Stimulated activated CD4-positive, alpha-beta T cell treated with anti-CD3 and anti-CD28 coated beads, TNF-alpha, amount 100 ng/mL, for 24 hours (primary cell): Measurements from ENCODE around the gene PTPRE.

Experiments used
- DNase-seq, 3 experiments: peaks; one replicate each; pipeline ENCODE4 v3.0.0-alpha.2; 2020; ENCODE audit warnings: low read depth in 3 of 3

Gene PTPRE

DNA sequence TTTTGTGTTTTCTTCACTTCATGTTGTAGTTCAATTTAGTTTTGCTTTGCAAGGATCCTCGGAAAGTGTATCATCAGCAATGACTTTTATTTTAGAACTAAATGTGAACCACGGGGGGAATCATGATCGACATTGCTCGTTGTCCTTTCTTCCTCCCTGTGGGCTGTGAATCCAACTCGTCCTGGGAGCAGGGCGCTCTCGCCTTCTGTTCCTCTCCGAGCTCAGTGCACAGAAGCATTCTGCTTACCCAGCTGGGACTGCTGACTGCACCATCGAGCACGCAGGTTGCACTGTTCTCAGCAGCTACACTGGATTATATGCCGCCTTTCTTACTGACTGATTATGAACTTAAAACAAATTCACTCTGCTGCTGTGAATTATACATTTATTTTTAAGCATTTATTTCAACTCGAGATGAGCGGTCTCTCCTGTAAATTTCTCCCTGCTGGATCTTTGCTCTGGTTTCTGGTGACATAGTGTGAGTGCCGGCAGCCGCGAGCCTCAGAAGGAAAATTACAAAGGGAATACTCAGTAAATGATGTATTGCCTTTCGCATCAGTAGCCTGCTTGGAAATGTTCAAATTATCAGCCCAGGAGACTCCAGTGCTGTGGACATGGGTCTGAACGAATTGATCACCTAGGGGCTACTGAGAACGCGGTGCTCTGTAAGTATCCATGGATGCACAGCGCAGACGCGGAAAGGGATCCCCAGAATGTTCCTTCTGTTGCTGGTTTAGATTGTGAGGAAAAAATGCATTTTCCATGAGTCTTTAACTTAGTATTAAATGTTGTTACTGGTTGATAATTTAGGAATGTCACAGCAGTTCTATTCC is 92.6 kb downstream of the PTPRE start:
- DNase-seq, result no peak

DNA sequence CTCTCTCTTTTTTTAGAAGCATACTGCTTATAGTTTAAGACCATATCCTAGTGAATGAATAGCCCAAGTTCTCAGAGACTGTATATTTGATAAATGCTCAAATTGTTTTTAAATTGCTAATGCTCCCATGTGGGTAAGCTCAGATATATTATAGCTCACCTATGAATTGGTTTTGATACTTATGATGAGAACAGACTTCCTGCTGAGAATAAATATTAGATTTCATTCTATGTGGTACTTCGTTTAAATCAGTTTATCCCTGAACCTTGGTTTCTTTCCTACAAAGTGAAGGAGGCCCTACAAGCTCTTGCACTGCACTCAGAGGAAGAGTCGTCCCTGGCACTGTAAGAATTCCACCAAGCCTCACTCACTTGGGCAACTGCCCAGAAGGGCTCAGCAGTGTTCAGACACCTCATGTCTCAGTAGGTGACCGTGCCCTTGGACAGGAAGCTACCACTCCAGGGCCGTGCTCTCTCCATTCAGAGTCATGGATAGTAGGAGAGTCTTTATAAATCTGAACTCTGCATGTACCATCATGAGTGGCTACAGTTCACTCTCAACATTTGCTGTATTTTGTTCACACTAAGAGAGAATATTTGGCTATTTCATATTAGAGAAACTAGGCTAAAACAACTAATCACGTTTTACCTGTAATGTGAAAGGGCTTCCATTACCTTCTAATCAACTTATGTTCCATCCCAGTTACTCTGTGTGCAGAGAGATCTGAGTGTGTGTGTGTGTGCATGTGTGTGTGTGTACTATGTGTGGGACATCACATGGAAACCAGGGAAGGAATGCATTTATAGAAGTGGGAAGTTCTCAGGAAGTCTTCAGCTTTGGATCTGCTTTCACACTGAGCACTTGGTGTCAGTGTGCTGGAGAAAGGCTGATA is 93.8 kb downstream of the PTPRE start:
- DNase-seq, result no peak

GRCh38 chr10:128001363-128001745 is 94.5 kb downstream of the PTPRE start:
- DNase-seq, result no peak

DNA sequence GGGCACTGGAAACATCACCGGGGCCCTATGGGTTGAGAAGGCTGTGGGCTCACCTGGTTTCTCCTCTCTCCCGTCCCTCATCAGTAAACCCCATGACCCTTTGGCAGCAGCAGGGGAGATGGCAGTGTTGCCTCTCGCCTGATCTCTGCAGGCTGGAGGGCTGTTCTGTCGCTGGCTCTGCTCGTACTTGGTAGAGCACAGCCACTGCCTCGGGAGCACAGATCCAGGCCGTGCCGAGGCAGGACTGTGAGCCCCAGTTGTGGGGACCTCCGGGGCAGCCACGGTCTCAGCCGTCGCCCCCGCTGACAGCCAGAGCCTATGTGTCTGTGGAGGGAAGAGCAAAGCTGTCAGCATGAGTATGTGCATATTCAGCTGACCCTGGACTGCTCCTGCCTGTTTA is 94.9 kb downstream of the PTPRE start:
- no peak for DNase-seq

DNA sequence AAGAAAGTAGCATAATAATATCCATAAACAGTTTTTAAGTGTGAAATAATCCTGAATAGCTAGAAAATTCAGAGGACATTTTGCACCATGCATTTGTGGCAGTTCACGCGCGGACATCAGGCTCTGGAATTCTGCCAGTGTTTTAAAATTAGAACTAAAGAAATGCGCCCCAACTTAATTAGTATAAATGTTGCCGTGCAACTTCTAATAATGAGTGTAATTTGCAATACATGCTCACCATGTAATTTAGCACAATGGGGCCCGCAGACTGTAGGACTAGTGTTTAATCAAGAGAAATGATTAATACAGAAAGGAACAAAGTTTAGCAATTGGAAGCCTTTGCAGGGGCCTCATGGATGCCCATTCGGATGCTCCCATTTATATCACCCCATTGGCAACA is 96.6 kb downstream of the PTPRE start:
- DNase-seq, result no peak

GRCh38 chr10:128005858-128006257 is 99.0 kb downstream of the PTPRE start:
- DNase-seq, result no peak

- no peak for DNase-seq
These were observed 100.2 kb downstream of the PTPRE start for GRCh38 chr10:128007056-128007455.

DNA sequence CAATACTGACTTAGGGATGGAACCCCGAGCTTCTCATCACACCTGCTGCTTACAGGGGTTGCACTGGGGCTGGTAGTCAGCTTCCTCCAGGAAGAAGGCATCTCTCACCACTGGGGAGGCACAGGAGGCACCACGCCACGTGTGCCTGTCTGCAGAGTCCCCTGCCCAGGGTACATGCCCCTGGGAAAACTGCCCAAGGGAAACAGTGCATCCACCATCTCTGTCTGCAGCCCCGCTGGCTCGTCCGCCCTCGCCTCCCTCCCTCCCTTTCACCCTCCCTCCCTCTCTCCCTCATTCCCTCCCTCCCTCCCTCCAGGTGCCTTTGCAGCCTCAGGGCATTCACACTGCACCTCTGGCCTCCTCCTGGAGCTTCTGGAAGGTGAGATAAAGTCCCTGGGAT is 101.1 kb downstream of the PTPRE start:
- no peak for DNase-seq

DNA sequence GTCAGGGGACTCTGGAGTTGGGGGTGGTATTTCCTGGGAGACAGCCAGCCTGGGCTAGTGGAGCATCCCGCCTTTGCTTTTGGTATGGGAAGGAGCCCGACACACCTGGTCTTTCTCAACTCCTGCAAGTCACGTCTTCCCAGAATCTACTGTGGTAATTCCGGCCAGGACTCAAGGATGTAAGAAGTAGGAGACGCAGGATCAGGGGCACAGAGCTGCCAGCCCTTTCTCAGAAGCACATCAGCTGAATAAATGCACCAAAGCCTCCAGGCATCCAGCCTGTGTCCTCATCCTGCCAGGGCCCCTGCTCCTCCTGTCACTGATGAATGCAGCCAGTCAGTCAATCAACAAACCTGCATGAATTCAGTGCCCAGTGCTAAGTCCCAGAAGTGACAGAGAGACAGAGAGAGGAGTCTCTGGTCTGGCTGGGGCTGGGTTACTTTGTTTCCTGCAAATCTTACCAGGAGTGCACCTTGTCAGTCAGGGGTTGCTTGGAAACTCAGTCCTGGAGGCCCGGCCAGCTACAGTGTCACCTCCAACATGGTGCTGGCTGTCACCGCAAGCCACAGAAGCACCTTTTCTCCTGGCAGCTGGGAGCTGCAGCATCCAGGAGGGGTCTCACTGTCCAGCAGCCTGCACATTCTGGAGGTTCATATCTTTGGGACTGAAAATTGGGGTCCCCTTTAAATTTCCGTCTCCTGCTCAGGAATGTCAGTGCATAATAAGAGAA is 101.8 kb downstream of the PTPRE start:
- no peak for DNase-seq

GRCh38 chr10:128009372-128010126 is 102.6 kb downstream of the PTPRE start:
- DNase-seq, result no peak

DNA sequence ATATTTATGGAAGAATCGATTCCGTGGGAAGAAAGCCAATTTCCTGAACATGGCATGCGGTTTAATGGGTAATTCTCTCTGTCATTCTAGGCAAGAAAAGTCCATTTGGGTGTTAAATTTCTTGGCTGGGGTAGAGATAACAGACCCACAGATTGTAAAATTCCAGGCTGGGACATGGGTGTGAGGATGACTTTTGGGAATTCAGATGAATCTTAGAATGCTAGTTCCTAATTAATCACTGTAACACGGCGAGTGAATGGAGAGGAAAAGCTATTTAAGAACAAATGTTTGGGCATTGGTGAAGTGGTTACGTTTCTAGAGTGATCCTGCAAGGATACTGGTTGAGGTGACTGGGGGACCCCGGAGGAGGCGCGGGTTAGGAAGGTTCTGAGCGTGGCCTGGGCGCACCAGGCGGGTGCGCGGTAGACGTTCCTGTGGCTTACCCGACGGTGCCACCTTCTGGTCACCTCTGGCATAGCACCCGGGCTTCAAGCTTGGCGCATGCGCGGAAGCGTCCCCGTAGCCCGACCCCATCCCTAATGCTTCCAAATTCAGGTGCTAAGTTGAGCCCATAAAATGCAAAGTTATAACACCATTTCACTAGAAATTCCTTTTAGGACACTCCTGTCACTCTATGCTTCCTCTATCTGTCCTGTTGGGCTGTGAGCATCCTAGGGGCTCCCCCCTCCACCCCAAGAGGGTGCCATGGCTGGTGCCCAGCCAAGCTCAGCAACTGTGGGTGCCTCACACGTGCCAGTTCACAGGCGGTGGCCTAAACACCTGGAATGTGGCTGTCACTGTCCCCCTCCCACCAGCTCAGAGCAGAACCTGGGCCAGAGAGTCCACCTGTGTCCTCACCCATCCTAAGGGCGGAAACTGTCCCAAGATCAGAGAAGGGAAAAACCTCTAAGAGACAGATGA is 104.4 kb downstream of the PTPRE start:
- peak; percentile 83 to 84 (median 84) for DNase-seq

GRCh38 chr10:128013626-128014025 is 106.7 kb downstream of the PTPRE start:
- no peak for DNase-seq

GRCh38 chr10:128014236-128014635 is 107.3 kb downstream of the PTPRE start:
- no peak for DNase-seq

DNA sequence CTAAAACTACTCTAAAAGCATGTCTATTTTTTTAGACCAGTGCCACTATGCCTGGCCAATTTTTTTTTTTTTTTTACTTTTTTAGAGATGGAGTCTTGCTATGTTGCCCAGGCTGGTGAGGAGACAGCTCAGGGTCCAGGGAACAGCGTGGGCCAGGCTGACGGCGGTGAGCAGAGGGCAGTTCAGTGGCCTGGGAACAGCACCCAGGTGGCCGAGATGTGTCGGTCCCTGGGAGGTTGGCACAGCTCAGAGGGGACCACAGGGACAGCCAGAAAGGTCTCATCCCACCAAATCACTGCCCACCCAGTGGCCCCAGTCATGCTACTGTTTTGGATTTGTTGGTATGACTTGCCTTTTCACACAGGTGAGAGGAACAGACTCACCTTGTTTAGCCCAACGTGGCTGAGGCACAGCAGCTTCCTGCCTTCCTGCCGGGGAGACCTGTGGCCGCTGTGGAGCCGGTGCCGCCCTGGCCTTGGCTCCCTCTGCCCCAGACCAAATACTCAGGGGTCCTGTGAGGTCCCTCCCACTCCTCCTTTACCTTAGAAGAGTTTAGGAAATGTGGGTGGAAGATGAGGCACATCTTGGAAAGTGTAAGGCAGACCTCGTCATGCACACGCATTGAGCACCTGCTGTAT is 109.6 kb downstream of the PTPRE start:
- DNase-seq, result no peak

DNA sequence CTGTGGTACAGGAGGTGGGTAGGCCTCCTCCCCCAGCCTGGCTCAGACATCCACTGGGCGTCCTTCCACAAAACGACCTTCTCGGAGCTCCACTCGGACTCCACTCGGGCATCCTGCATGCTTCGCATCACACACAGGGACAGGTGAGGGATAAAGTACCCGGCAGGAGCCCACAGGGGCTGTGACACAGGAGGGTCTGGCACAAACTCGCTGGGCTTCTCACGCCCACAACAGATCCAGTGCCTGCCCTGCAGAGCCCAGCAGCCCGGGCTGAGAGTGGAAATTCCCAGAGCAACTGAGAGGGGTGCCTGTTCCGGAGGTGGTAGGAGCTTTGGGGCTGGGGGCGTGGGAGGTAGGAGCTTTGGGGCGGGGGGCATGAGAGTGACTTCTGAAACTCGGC is 110.9 kb downstream of the PTPRE start:
- DNase-seq, result no peak

DNA sequence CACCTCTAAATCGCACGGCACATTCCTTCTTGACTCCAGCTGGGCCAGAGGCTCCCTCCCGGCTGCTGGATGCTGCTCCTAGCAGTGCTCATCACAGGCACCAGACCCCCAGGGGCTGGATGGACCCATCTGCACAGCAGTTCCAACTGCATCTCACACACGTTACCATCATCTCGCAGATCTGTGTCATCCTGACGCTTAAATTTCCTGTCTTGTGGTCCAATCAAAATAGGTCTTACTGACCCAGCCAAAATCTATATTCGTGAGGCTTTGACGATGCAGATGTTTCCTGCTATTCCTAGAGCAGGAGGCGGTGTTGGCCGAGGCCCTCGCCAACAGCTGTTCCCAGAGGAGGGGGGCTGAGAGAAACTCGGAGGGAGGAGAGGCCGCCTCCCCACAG is 111.3 kb downstream of the PTPRE start:
- DNase-seq, result no peak

- DNase-seq, result no peak
These were observed 111.8 kb downstream of the PTPRE start for GRCh38 chr10:128018691-128019090.

DNA sequence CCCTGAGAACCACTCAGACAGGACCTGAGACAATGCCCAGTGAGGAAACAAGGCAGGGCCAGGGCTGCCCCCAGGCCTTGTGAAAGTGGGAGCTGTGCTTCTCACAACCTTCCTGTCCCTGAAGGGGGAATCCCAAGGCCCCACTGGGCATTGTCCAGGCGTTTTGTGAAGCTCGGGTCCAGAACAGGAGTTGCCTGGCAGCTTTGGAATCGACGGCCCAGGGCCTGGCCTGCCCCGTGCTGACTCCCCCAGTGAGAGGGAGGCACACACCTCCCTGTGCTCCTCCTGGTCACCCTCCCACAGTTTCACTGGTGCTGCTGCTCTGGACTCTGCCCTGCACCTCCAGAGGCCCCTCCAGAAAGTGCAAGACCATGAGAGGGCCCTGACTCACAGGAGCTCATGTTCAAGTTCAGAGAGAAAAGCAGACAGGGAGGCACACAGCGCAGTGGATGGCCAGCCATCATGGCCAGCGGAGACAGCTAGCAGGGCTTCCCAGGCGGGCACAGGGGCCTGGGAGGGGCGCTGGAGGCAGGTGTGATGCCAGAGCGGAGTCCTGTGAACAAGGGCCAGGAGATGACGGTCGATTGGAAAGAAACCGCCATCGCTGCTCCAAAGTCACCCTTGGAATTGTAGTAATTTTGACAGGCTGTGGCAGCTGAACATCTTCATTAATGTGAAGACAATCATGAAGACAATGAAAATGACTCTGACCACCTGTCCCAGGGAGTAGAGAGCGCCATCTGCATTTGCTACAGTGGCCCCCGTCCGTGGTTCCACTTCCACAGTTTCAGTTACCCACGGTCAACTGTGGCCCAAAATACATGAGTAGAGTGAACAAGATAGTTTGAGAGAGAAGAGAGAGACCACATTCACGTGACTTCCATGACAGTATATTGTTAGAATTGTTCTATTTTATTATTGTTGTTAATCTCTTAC is 115.6 kb downstream of the PTPRE start:
- no peak for DNase-seq

- no peak for DNase-seq
These were observed 117.5 kb downstream of the PTPRE start for GRCh38 chr10:128024426-128024825.
